GM19372 (cell line): Measurements from ENCODE around the gene SLC6A13.

ENCODE experiments used
- ATAC-seq: cut with Tn5 transposase; IDR thresholded peaks from one replicate; pipeline ENCODE4 v1.9.1; 2021; ENCODE audit warnings: mild to moderate bottlenecking, low read depth, moderate library complexity; ENCODE audit not compliant: unreplicated experiment

SLC6A13 gene

DNA sequence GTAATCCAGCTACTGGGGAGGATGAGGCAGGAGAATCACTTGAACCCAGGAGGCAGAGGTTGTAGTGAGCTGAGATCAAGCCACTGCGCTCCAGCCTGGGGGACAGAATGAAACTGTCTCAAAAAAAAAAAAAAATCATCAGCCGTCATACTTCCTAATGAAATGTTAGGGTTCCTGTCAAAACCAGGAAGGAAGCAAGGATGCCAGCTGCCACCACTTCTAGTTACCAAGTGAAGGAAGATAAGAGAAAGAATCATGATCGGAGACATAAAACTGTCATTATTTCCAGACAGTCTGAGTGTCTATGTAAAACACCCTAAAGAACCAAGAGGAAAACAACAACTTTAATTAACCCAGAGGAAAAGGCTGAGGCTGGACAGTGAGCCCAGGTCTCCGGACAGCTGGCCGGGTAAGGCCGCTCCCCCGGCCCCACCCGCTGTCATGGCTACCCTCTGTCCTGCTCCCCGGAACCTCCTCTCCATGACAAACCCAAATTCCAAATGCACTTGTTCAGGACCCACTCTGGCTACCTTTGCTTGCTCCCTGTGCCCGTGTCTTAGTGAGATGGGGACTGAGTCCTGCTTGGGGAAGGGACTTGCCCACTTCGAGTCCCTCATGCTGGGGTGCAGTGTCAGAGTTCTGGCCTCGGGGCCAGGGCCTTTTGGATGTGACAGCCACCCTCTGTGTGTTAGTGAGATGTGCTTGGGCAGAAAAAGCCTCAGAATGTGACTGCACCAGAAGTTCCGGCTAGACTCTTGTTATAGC, 77.6 kb downstream of the SLC6A13 start:
- ATAC-seq = no peak

DNA sequence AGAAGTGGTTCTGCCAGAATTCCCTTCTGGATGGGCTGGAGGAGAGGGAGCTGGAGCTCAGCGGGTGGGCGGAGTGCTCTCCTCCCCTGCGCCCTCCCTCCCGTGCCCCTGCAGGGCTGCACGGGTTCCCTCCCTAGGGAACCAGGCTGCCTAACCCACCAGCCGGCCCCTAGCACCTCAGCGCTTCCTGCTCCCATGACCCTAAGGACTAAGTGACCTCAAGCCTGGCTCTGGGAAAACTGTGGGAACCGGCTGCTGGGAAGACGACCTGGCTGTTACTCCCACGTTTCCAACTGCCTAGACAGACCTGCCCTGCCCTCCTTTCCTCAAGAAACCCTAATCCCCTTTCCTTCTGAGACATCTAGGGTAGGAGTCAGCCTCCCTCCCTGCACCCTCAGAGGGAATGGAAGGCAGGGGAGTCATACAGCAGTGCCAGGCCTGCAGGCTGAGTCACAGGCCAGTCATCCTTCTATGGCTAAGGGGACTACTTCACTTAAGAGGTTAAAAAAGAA, 80.2 kb downstream of the SLC6A13 start:
- ATAC-seq = no peak

DNA sequence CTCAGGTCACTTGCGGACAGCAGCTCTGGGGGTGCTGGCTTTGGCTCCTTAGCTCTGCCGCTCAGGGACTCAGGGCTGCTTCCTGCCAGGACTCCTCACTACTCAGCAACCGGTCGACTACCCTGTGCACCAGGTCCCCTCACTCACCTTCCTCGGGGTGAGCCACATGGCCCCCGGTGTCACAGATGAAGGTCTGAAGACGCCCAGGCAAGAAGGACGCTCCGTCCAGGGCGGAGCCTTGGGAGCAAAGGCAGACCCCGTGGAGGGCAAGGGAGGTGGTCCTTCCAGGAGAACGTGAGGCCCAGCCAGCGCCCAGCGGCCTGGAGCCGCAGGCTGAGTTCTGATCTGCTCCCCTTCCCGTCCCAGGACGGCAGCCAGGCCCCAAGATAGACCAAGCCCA, 80.7 kb downstream of the SLC6A13 start:
- no peak for ATAC-seq

DNA sequence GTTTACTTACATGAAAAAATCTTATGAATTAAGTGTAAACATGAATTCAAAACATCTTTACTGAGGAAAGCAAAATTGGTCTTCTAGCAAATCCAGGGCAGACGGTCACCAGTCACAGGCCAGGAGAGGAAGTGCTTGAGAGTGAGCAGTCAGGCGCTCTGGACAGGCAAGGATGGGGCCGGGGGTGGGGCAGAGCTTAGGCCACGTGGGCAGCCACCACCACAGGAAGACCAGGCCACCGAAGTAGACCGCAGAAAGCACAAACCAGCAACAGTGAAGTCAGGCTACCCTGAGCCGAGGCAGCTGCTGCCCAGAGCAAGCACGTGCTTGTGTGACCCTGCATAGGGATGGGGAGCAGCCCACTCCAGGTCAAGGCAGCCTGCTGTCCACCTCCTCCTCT, 82.2 kb downstream of the SLC6A13 start:
- no peak for ATAC-seq

DNA sequence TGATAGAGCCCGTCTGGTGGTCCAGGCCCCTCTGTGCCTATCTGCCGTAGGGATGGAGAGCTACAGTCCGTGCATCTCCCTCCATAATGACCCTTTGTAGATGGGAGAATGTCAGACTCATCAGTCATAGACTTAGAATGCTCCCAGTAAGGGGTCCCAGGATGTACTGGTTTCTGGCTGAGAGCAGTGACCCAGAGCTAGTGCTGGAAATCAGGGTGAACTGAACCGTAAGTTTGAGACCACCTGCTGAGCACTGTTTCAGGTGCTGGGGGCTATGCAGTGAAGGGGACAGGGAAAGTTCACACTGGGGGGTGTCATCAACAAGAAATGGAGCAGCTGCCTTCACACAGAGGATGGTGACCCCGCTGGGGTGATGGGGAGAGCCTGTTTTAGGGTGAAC, 82.8 kb downstream of the SLC6A13 start:
- no peak for ATAC-seq

DNA sequence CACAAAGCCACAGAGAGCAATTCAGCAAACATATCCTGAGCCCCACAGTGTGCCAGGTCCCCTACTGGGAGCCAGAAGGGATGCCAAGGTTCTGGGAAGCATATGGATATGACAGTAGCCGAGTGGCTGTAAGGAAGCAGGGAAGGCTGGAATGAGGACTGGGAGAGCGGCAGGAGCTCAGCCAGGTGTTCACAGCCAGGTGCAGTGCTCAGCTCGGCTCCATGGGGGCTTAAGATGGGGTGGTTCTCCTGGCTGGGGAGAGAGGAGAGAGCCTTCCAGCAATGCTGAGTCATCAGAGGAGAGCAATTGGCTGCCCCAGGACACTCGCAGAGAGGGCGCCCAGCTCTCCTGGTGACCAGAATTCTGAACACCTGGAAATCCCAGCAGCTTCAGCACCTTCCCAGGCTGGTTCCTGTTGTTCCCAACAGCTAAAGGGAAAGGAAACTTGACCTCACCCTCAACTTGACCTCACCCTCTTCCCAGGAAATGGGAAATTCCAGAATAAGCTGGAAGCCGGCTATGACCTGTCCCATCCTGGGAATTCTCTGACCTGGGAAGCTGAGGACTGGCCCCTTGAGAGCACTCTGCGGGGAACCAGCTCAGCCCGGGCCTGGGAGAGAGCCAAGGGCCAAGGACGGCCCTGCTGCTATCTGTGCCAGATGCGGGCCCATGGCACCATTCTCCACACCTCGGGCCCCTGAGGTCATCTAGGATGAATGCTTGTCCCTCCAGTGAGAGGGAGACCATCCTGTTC, 83.3 kb downstream of the SLC6A13 start:
- no peak for ATAC-seq

DNA sequence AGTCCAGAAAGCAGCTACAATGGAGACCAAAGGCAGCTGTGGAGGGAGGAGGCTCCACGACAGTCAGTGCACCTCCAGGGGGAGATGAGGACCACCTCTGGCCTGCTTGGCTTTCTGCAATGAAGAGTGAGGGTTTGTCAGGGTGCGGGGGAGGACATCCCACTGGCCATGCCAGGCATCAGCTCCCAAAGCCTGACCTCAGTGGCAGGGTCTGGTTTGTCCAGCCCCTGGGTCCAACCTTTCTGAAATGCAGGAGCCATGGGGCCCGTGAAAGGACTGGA, 83.9 kb downstream of the SLC6A13 start:
- no peak for ATAC-seq

DNA sequence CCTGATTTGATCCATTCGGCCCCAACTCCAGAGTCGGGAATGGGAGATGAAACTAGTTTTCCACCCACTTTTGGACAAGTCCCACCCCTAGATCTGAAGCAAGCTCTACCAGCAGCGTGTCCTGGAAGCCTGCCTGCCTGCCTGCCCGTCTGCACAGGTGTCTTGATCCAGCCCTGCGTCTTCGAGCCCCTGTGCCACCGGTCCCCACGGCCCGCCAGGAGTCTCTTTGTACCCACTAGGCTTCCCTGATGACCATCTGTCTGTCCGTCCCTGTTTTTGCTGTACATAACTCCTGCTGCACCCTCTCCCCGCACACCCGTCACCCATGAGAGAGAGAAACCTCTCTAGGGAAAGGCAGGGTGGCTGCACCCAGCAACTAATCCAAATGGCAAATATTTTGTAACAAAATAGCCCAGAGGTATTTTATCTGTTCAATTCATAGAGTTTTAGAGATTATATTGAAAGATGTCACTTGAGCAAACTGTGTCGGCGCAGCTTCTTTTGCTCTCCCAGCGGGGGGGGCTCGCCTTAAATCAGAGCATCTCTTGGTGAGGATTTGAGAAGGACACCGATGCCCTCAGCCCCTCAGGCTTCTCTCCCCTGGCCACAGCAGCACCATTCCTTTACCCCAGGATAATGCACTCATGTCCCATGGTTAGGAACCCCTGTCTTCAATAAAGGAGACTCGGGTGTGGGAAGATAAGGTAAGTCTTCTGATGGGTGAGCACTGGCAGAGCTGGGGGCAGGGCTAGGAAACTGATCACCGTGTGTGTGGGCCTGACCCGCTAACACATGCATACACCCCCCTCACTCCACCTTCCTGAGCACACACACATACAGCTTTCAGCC, 84.4 kb downstream of the SLC6A13 start:
- no peak for ATAC-seq

DNA sequence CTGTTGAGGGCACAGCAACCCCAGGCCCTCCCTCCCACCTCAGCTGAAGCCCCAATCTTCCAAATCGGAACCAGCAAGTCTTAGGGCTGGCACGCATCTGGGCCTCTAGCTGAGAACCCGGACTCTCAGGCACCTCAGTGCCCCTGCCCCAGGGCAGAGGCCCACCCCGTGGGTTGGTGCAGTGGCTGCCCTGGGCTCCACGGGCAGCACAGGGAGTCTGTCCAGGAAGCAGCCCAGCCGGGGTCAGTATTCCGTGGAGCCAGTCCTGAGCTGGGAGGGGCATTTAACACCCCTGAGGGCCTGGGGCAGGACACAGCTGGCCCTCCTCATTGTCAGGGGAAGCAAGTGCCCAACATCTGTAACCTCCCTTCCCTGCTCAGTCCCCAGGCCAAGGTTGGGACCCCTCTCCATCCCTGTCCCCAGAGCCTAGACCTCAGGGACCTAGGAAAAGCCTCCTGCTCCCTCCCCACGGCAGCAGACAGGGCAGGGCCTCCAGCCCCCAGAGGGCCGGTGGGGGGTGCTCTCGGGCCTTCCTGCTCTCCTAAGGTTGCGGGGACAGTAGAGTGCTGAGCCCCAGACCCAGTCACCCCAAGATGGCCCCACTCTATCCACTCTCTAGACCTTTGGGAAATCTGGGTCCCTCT, 85.2 kb downstream of the SLC6A13 start:
- no peak for ATAC-seq

DNA sequence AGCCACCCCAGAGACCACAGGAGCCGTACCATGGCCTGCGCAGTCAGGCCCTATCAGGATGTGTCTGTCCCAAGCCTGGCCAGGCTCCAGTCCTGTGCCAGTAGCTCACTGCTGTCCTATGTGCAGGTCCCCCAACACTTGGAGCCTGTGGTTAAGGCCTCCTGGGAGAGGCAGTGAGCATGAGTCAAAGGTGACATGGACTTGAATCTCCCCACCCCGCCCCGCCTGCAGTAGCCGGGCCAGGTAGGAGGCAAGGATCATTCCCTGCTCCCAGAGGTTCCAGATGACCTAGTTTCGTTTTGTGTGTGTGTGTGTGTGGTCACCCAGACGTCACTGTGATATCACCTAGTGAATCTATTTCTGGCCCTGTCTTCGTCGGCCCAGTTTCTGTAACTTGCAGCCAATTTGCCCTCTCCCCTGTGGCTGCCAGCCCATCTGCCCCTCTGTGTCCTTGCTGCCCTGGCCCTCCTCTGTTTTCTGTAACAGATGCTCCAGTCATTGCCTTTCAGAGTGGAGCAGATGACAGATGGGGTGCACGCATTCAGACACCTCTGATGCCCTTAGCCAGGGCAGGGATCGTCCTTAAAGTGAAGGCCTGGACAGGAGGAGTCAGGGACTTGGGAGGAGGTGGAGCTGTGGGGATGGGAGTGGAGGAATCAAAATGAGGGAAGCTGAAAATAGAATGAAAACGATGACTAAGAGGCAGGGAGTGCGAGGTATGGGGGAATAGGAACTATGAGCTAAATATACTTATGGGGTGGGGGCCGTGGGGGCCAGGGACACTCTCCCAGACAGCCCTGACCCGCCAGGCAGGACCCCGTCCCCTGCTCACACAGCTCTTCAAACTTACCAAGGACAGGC, 86.1 kb downstream of the SLC6A13 start:
- no peak for ATAC-seq

DNA sequence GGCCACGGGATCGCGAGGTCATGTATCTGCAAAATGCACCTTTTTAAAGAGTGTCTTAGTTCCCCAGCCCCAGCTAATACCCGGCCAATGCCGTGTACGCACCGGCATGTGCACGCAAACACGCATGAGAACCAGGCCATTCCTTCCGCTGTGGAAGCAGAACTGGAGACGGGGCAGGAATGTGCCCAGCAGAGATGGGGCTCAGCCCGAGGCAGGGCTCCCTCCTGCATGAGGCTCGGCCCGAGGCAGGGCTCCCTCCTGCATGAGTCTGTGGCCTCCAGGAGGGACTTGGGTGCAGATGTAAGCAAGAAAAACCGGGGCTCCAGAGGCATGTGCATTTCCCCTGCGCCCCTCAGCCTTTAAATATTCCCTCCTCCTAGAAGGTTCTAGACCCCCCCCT, 86.9 kb downstream of the SLC6A13 start:
- no peak for ATAC-seq

DNA sequence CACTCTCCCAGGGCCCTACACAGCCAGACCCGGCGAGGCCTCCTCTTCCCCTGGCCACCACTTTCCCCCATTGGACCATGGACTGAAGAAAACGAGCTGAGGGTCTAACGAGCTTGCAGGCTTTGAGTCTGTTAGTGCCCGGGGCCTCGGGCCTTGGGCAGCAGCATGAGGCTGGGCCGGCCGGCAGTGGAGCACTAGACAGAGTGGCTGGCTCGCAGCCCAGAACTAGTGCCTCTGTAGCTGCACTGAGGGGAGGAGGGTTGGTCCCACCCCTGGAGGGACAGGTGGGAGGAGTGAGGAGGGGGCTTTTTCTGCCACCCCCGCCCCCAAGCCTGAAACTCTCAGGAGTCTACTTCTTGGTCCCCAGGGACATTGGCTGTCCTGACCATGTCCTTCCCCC, 87.4 kb downstream of the SLC6A13 start:
- no peak for ATAC-seq

DNA sequence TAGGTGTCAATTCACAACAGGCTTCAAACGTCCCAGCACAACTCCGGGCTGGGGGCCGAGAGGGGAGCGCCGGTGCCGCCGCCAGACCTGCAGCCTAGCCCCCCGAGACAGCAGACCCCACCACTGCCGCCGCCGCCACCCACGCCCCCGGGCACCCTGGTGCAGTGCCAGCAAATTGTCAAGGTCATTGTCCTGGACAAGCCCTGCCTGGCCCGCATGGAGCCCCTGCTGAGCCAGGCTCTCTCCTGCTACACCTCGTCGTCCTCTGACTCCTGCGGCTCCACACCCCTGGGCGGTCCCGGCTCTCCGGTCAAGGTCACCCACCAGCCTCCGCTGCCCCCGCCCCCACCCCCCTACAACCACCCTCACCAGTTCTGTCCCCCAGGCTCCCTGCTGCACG, 88.0 kb downstream of the SLC6A13 start:
- ATAC-seq = no peak

DNA sequence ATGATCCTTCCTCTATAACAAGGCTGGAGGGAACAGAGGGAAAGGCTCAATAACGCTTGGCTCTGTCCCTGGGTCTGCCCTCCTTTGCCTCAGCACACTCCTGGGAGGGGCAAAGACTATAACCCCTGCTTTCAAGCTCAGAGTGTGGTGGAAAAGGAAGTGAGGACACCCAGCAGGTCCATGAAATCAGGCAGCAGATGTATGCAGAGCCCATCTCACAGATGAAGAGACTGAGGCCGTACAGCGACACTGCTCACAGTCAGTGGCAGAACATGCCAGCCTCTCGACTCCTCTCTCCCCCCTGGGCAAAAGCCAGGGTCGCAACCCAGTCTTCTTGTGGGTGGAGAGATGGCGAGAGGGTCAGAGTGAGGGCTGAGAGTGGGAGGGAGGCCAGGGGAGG, 88.5 kb downstream of the SLC6A13 start:
- no peak for ATAC-seq

DNA sequence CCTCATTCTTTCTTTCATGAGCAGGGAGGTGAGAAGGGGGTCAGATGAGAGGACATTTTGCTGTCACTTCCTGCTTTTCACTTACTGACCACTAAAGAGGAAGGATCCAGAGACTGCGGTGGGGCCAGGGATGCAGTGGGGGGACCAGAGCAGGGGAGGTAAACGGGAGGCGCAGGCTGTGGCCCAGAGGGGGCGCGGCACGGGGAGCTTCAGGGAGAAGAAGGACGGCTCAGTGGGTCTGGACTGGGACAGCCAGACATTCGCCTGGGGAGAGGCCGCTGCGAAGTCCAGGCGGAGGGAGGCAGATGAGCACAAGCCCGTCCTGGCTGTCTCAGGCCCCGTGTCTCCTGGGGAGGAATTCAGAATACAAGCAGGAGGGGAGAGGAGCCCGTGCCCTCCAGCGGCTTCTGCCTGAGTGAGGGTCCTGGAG, 89.9 kb downstream of the SLC6A13 start:
- ATAC-seq = no peak

DNA sequence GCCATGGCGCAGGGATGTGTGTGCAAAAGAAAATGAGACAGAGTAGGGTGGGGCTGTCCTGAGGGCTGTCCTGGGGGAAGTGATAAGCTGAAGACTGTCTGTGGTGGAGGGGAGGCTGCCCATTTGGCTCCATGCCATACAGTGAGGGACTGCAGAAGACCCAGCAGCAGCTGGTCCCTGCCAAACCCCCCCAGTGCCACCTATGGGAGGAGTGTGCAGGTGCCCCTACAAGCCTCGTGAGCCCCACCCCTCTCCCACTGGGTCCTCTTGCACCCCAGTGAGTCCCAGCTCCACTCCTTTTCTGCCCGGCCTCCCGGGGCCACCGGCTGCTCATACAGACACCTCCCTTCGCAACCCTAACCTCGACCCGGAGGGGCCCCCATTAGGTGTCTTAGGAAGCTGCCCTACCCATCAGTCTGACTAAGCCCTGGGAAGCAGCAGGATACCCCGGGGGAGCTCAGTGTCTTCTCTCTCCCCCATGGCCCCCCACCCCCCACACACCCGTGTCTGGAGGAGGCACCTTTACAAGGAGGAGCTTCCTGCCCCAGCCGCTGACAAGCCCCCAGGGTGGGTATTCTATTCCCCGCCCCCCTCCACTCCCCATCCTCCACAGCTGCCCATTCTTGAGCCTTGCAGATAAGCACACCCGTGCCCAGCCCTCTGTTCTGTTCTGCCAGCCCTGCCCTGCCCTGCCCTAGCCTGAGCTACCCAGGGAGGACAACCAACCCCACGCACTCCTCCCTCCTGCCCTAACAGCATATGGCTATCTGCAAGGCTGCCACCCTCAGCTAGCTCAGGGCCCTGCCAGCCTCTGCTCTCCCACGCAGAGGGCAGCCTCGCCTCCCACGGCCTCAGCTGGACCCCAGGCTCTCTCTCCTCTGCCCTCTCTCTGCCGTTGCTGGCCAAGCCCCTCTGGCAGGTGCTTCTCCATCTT, 90.6 kb downstream of the SLC6A13 start:
- no peak for ATAC-seq

DNA sequence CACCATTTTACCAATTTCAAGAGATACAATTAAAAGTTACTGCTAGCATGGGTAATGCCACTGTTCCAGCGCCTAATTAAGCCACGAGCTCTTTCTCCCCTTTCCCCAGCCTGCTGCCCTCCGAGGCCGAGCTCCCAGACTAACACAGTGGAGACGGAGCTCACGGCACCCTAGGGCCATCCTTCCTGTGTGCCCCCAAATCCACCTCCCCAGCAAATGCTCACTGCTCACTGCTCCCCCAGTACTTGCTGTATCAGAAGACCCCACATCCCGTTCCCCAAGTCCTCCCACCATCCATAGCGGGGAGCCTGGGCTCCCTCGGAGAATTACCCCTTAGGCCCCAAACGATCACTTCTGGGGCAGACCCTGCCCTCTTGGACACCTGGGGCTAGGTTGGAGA, 91.4 kb downstream of the SLC6A13 start:
- no peak for ATAC-seq
